ENCODE results near the gene ZNF133. TPM values are rescaled to one million over a fixed set of nuclear protein-coding genes. Genes with fewer than 3 reads are reported as not detected.
A peak's percentile ranks its signal among the peaks of the same experiment; 100 is the strongest.
"Not testable (repeated sequence)": the region's sequence is repeated elsewhere in the genome, so short reads cannot be mapped to it uniquely, and the experiment has no call there.

ZNF133 gene
- total RNA-seq, 2 donors from 2014 or later = 5.9 to 7.8 TPM

DNA sequence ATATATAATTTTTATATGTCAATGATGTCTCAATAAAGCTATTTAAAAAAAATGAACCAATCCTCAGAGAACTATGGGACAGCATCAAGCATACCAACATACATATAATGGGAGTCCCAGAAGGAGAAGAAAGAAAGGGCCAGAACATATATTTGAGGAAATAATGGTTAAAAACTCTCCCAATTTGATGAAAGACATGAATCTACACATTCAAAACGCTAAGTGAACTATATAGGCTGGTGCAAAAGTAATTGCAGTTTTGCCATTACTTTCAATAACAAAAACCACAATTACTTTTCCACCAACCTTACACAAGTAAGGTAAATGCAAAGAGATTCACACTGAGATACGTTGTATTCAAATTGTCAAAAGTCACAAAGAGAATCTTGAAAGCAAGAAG lies 43.4 kb downstream of the ZNF133 start:
- H3K4me3 Mint-ChIP-seq = no peak overlapping the region
- DNase-seq (no peak), ATAC-seq (no peak)
- H3K36me3 Mint-ChIP-seq (ENCODE audit: low read depth) = no peaks in the 10 kb centered on the region
- H3K9me3 ChIP-seq (ENCODE audit: control insufficient read depth, low read length, poor library complexity, severe bottlenecking) = peaks cover 15% of the 10 kb centered on the region
- no peak overlapping the region for H3K27ac Mint-ChIP-seq
- no peaks in the 10 kb centered on the region for H3K4me1 Mint-ChIP-seq
- no peaks in the 10 kb centered on the region for H3K27me3 Mint-ChIP-seq

DNA sequence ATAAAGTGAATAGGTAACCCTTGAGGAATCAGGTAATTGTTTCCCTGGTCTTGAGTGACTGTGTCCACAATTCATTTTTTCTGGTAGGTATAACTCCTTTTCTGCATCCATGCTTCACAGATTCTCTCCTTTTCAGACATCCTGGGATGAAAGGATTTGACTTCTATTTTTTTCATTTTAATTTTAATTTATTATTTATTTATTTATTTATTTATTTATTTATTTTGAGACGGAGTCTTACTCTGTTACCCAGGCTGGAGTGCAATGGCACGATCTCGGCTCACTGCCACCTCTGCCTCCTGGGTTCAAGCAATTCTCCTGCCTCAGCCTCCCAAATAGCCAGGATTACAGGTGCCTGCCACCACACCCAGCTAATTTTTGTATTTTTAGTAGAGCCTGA lies 61.4 kb downstream of the ZNF133 start:
- H3K27ac Mint-ChIP-seq; H3K4me1 Mint-ChIP-seq; ATAC-seq; H3K9me3 ChIP-seq (ENCODE audit: control insufficient read depth, low read length, poor library complexity, severe bottlenecking); H3K36me3 Mint-ChIP-seq (ENCODE audit: low read depth); DNase-seq: not testable (repeated sequence)
- H3K27me3 Mint-ChIP-seq = peaks cover 26% of the 10 kb centered on the region
- peak overlapping the region; percentile 26 for H3K4me3 Mint-ChIP-seq

DNA sequence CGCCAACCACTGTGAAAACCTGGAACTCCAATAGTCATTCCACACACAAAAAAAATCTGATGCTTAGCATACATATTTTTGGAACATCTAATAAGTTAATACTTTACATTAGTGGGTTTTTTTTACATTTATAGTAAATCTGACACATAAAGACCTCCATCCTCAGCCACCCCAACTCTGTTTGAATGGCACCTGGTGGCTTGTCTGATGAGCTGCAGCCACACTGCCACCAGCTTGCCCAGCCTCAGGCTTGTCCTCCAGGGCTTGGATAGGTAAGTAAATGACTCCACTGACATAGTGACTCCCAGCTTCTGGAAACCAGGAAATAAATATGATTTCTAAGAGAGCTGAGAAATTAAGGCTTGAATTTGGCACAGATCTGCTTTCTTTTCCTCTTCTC lies 71.5 kb downstream of the ZNF133 start:
- Mint-ChIP-seq H3K36me3 (ENCODE audit: low read depth) (no peaks in the 10 kb centered on the region), H3K4me3 (no peak overlapping the region), H3K4me1 (no peaks in the 10 kb centered on the region), H3K27me3 (peaks cover 5% of the 10 kb centered on the region), H3K27ac (no peak overlapping the region)
- ATAC-seq (no peak), DNase-seq (no peak)
- H3K9me3 ChIP-seq (ENCODE audit: control insufficient read depth, low read length, poor library complexity, severe bottlenecking) = no peaks in the 10 kb centered on the region

DNA sequence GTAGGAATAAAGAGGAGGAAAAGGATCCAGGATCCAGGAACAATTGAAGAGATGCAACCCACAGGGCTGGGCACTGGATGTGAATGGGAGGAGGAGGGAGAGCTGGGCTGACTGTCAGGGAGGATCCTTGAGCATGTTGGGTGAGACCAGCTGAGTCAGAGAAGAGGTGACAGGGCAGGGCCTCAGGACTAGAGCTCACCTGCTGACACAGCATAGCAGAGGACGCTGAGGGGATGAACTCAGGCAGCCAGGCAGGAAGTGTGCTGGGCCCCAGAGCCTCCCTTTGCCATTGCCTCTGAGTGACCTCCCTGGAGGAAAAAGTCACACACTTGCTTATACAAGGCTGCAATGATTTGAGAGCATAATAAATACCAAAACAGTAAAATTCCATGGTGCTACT lies 72.3 kb downstream of the ZNF133 start:
- no peak for ATAC-seq

DNA sequence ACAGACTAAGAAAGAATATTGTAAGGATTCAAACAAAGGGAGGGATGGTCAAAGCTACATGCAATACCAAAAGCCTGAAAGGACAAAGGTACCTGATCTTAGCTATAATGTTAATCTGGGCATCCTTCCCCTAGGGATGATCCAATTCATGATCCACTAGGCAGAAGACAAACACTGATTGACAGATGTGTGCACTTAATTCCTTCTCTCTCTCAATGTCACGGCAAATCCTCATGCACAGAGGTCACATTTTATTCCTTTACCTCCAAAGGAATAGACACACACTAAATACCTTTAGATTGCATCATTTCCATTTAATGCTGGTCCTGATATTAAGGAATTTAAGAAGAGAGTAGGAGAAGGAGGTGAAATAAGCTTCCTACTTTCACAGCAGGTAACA lies 73.4 kb downstream of the ZNF133 start:
- Mint-ChIP-seq H3K27me3 (peaks cover 5% of the 10 kb centered on the region), H3K27ac (no peak overlapping the region), H3K36me3 (ENCODE audit: low read depth) (no peaks in the 10 kb centered on the region), H3K4me3 (no peak overlapping the region), H3K4me1 (no peaks in the 10 kb centered on the region)
- ATAC-seq = no peak
- DNase-seq = no peak
- no peaks in the 10 kb centered on the region for H3K9me3 ChIP-seq (ENCODE audit: control insufficient read depth, low read length, poor library complexity, severe bottlenecking)

More for the DNA sequence above, 72.3 kb downstream of the ZNF133 start:
- Mint-ChIP-seq H3K27ac (no peak overlapping the region), H3K4me3 (no peak overlapping the region), H3K36me3 (ENCODE audit: low read depth) (no peaks in the 10 kb centered on the region), H3K27me3 (peaks cover 5% of the 10 kb centered on the region), H3K4me1 (no peaks in the 10 kb centered on the region)
- no peaks in the 10 kb centered on the region for H3K9me3 ChIP-seq (ENCODE audit: control insufficient read depth, low read length, poor library complexity, severe bottlenecking)
- no peak for DNase-seq

DNA sequence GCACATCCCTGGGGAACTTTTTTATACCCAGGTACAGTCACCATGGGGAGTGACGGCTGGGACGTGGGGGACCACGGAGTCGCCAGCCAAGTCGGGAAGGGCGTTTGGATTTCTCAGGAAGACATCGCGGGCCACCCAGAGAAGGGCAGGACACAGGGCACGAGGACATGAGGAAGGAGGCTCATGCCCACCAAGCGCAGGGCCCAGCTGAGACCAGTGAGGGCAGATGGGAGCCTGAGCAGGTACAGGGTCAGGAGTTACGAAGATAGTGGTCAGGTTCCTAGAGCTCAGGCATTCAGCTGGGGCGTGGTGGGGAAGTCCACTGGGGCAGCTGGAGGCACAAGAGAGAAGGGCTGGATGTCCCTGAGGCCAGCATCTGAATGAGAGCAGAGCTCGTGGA lies 74.6 kb downstream of the ZNF133 start:
- H3K27ac Mint-ChIP-seq = no peak overlapping the region
- no peak for ATAC-seq

DNA sequence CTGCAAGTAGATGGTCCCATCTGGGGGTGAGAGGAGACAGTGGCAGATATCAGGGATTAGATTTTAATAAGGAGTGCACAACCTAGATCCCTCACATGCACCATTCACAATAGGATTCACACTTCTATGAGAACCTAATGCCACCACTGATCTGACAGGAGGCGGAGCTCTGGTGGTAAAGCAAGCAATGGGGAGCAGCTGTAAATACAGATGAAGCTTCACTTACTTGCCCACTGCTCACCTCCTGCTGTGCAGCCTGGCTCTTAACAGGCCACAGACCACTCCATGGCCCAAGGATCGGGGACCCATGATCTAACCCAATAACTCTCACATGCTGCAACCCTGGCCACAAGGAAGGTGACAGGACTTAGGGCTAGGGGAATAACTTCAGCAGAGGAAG lies 75.4 kb downstream of the ZNF133 start:
- DNase-seq (no peak), ATAC-seq (no peak)
- no peaks in the 10 kb centered on the region for H3K4me1 Mint-ChIP-seq
- H3K36me3 Mint-ChIP-seq (ENCODE audit: low read depth) = no peaks in the 10 kb centered on the region
- no peaks in the 10 kb centered on the region for H3K9me3 ChIP-seq (ENCODE audit: control insufficient read depth, low read length, poor library complexity, severe bottlenecking)
- H3K4me3 Mint-ChIP-seq = no peak overlapping the region
- H3K27me3 Mint-ChIP-seq = peaks cover 9% of the 10 kb centered on the region
- no peak overlapping the region for H3K27ac Mint-ChIP-seq

More for the DNA sequence above, 74.6 kb downstream of the ZNF133 start:
- Mint-ChIP-seq H3K4me1 (no peaks in the 10 kb centered on the region), H3K27me3 (peaks cover 5% of the 10 kb centered on the region), H3K36me3 (ENCODE audit: low read depth) (no peaks in the 10 kb centered on the region), H3K4me3 (no peak overlapping the region)
- no peaks in the 10 kb centered on the region for H3K9me3 ChIP-seq (ENCODE audit: control insufficient read depth, low read length, poor library complexity, severe bottlenecking)
- DNase-seq = no peak

DNA sequence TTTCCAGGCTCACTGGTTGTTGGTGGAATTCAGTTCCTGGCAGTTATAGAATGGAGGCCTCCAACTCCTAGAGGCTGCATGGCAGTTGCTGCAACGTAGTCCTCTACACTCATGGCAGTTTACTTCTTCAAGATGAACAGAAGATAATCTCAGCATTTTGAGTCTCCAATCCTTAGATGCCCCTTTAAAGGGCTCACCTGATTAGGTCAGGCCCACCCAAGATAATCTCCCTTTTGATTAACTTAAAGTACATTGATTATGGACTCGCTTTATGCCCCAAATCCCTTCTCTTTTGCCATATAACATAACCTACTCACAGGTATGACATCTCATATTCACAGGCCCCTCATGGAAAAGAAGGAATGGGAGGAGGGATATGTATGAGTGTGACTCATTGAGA lies 76.4 kb downstream of the ZNF133 start:
- Mint-ChIP-seq H3K4me1 (no peaks in the 10 kb centered on the region), H3K36me3 (ENCODE audit: low read depth) (no peaks in the 10 kb centered on the region), H3K4me3 (no peak overlapping the region), H3K27me3 (peaks cover 16% of the 10 kb centered on the region), H3K27ac (no peak overlapping the region)
- ATAC-seq (no peak), DNase-seq (no peak)
- H3K9me3 ChIP-seq (ENCODE audit: control insufficient read depth, low read length, poor library complexity, severe bottlenecking) = no peaks in the 10 kb centered on the region

Other genes starting within 250 kb of the ZNF133 start
- not detected for gene OVOL2, start 230.6 kb upstream of the ZNF133 start, total RNA-seq
- gene KAT14, start 150.7 kb upstream of the ZNF133 start, total RNA-seq = 10 to 100 TPM; 11.5 to 12.6 TPM
- gene PET117, start 150.7 kb upstream of the ZNF133 start, total RNA-seq = 10 to 100 TPM; 10.5 to 11.5 TPM
- gene DZANK1, start 178.5 kb downstream of the ZNF133 start, total RNA-seq = 1 to 10 TPM; 2.5 to 3.9 TPM
- 1 to 10 TPM; 7.8 to 9.8 TPM for gene POLR3F, start 178.9 kb downstream of the ZNF133 start, total RNA-seq
- gene RBBP9, start 208.7 kb downstream of the ZNF133 start, total RNA-seq = 1 to 10 TPM; 5.3 to 6.0 TPM
- gene SEC23B, start 219.4 kb downstream of the ZNF133 start, total RNA-seq = 10 to 100 TPM; 38.3 to 56.0 TPM

All from T-helper 17 cell (primary cell).